Right renal pelvis (tissue), 4 donors: ENCODE data around the gene PPP4R4. TPM values are rescaled to one million over a fixed set of nuclear protein-coding genes. Genes with fewer than 3 reads are reported as not detected.

Experiments
- DNase-seq, 4 donors: peaks; one replicate each; pipeline ENCODE4 v3.0.0-alpha.2; 2013; ENCODE audit warnings: low read depth in 4 of 4, low spot score in 3 of 4, missing footprints in 1 of 4
- polyA plus RNA-seq, 4 donors: library from polyadenylated mRNA; unstranded; fragments of 120-200 nt; gene quantifications; one replicate each; pipeline ENCODE4 v1.2.1, GENCODE V29; 2013; ENCODE audit not compliant: insufficient read length in 4 of 4

Gene PPP4R4
- polyA plus RNA-seq, 4 donors: 0.15 to 0.29 (median 0.21) TPM

DNA sequence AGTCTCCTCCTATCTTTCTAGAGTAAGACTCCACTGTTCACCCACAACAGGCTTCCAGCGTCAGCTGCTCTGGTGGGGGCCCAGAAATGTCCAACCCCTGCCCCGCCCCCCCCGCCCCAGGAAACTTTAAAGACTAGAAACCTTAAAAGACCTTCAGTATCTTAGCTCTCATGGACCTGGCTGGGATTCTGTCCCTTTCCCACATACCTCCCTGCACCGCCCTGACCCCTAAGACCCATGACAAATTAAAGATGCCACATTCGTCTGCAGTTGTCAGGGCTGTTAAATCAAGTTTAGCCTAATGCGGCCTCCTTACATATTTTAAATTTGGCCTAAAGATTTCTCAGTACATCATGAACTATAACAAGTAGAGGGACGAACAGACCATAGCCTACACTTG, 129.0 kb downstream of the PPP4R4 start:
- DNase-seq: no peak

DNA sequence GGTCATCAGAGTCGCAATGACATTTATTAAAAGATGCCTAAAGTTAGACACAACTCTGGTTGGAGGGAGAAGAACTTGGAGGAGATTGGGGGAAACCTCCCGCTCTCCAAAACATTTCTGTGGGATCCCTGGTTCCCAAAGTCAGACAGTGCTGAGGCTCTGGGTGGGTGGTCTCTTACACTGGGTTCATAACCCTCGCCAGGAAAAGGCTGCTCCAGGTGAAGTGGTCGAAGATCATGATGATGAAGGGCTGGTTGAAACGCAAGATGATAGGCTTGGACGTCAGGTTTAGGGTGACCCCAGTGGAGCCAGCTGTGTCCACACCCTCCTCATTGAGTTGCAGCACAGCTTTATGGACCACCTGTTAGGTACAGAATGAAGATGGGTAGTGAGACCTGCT, 130.1 kb downstream of the PPP4R4 start:
- no peak for DNase-seq

DNA sequence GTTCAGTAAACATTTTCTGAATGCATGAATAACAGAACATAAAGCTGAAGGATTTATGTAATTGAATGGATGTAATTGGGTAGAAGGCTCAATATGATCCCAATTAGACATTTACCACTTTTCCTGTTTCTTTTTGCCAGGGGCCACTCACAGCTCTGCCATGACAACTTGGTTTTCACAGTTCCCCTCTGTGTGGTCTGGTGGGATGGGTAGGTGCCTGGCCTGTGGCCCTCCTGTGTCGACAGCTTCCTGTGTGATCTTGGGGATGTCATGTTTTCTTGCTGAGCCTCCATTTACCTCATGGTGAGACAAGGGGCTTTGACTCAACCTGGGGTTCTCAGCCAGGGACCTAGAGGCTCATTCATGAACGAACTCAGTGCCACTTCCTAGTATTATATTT, 131.5 kb downstream of the PPP4R4 start:
- no peak for DNase-seq

DNA sequence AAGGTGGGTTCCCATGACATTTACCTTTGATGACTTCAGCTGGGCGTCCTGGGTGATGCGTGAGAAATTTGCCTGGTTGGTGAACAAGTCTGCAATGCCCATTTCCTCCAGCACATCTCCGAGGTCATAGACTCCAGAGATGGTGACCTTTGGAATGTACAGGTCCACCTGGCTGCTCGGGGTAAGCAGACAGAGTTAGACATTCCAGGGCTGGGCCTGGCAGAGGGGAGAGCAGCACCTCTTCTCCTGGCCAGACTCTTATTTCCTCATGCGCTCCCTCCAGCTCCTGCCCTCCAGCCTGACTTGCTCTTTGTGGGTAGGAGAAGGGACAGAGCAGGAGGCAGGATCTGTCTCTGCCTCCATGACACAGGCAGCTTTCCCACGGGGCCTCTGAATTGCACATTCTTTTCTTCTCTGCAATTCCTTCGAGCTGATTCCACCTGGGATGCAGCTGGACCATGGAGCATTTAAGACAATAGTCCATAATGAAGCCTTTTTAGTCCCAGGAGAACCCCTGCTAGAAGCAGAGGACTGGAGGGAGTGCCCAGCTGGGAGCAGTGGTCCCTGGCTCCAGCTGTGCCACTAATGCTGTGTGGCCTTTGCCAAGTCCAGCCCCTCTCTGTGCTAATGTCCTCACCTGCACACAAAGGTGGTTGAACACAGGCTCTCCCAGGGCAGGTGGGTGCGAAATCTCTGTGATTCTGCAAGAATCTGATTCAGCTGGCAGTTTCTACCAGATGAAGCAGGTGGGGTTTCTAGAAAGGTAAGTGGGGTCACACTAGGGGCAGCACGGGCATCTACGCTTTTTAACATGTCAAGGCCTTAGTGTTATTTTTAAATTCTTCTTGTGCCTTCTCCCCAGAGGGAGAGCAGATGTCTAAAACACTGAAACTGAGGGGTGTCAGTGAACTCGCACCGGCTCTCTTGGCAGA, 132.2 kb downstream of the PPP4R4 start:
- DNase-seq: no peak

DNA sequence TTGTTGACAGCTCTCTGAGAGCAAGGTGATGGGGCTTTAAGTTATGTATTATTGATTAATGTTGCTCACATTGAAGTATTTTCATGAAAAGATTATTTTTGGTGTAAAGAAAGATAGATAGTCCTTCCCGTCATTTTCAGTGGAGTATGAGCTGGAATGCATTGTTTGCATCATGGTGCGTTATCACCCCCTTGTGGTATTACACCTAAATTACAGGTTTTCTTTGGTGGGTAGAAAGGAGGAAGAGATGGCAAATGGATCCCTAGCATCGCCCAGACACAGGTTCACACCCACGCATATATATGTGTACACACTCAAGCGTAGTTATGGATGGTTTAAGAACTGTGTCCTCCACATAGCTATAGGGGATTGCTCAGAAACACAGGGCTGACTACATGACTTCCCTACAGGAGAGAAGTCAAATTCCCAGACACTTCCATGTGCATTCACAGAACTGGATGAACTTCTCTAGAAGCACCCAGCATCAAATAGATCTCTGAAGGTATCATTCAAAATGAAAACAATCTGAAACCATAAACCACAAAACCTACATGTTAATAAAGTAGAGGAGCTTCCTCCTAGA, 133.4 kb downstream of the PPP4R4 start:
- no peak for DNase-seq

DNA sequence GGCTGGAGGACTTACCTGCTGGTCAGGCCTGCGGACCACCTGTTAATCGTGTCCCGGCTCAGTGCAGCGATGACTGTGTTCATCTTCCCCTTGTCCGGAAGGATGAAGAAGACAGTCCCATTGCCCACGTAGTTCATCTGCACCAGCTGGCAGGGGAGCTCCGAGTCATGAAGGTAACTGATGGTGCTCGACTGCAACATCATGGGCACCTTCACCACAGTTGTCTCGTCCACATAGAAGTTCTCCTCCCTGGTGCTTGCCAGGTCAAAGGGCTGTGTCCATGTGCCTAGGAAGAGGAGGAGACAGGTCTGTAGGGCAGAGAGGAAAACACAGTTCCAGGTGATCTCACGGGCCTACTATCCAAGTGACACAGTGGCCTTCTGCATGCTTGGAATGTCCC, 135.6 kb downstream of the PPP4R4 start:
- no peak for DNase-seq

DNA sequence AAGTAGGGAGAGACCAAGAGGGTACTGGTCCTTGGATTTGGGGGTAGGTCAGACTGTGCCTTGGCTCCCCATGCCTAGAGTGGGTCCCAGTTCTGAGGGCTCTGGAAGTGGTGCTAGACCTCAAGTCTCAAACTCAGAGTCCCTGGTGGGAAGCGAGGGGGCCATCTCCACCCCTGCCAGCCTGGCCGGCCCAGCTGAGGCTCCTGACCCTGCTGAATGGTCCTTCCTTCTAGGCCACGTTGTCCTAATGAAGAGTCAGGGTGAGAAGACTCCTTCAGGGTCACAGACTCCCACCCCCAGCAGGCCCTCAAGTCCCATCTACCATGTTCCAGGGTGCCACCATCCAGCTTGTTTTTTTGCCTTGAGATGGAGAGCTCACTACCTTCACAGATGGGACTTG, 136.1 kb downstream of the PPP4R4 start:
- DNase-seq: no peak

DNA sequence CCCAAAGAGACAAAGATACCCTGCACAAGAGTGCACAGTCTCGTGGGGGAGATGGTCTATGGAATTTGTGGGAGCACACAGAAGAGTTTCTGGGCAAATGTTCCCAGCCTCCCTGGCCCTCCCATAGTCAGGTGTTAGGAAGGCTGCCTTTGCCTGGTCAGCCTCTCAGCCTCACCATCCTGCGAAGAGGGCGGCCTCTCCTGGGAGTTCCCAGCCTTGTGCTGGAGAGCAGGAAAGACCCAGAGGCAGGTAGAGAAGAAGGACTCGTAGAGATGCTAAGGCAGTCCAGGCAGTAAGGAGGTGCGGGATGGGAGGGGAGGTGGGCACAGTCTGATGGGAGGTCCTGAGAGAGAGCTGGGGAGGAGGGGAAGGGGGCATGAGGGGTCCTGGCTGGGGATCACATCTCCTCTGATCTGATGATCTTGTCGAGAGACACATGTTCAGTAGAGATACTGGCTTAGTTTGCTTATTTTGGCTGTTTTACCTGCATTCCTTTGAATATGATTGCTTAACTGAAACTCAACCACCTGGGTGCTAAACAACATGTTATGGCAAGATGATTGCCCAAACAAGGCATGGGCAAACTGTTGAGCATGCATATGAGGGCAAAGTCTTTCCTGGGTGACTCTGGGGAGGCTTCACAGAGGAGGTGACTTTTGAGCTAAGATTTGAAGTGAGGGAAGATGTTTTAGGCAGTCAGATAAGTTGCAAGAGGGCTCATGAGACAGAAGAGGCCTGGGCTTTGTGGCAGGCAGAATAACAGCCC, 138.5 kb downstream of the PPP4R4 start:
- no peak for DNase-seq

DNA sequence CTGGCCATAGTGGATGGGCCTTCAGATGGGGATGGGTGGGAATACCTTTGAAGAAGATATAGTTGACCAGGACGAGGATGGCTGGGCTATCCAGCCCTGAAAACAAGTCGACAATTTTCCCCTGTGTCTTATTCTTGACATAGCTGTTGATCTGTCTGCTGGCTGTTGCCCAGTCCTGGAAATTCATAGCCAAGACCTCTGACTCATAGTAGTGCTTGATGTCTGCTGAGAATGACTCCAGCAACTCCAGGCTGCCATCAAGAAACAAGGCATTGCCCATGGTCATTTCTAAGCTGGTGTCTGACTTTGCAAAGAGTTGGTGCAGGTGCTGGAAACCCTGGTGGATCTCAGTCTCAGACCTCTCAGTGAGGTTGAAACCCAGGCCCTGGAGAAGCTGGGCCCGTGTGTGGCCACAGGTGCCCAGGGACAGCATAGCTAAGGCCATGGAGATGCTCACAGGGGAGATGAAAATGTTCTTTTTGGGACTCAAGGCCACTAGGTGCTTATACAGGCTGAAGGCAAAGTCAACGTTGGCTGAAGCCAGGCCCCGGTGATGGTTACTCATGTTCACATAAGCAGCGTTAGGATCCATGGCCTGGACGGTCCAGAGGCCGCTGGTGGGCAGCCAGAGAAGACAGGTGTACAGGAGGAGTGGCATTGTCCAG, 140.0 kb downstream of the PPP4R4 start:
- no peak for DNase-seq

DNA sequence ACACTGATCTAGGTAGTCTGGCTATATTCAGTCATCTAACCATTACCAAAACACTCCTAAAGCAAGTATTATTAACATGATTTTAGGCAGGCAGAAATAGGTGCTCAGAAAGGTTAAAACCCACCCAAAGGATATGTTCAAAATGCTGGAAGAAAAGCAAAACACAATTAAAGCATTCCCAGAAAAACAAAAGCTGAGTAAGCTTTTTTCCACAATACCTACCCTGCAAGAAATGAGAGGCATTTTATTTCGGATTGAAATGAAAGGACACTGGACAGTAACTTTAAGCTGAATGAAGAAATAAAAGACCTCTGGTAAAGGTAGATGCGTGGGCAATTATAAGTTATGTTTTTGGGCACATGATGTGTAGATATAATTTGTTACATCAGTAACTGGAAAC, 140.8 kb downstream of the PPP4R4 start:
- DNase-seq: no peak

DNA sequence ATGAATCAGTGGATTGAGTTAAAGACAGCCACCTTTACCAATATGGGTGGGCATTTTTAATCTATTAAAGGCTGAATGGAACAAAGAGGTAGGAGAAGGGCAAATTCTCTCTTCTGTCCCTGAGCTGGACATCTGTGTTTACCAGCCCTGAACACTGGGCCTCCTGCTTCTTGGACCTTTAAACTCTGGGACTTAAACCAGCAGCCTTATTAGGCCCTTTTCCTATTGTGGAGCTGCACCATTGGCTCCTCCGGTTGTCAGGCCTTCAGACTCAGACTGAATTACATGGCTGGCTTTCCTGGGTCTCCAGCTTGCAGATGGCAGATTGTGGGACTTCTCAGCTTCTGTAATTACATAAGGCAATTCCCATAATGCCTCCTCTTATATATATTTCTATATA, 142.6 kb downstream of the PPP4R4 start:
- DNase-seq: no peak

DNA sequence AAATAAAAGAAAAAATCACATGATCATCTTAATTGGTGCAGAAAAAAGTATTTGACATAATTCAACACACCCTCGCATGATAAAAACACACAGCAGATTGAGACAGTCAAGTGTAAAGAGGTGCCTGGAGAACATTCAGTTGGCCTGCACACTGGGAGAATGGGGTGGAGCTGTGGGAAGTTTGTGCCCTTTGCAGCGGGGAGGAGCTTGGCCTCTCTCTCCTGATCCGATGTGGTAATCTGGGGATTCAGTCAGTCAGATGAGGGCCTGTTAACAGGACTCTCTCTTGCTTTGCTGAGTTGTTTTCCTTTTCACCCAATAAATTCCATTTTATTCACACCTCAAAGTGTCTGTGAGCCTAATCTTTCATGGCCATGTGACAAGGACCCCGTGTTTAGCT, 143.1 kb downstream of the PPP4R4 start:
- no peak for DNase-seq

DNA sequence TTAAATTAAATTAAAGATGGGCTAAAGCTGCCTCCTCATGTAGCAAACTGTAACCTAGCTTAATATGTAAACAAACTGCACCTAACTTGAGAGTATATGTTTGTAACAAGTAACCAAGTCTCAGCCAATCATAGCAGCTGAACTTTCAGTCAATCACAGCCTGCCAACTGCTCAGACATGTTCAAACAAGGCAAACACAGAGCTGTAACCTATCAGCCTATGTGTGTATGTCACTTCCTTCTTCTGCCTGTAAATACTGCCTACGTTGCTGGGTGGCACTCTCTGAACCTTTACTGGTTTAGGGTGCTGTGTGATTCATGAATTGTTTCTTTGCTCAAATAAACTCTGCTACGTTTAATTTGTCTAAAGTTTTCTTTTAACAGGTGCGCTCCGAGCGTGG, 146.1 kb downstream of the PPP4R4 start:
- DNase-seq: no peak

DNA sequence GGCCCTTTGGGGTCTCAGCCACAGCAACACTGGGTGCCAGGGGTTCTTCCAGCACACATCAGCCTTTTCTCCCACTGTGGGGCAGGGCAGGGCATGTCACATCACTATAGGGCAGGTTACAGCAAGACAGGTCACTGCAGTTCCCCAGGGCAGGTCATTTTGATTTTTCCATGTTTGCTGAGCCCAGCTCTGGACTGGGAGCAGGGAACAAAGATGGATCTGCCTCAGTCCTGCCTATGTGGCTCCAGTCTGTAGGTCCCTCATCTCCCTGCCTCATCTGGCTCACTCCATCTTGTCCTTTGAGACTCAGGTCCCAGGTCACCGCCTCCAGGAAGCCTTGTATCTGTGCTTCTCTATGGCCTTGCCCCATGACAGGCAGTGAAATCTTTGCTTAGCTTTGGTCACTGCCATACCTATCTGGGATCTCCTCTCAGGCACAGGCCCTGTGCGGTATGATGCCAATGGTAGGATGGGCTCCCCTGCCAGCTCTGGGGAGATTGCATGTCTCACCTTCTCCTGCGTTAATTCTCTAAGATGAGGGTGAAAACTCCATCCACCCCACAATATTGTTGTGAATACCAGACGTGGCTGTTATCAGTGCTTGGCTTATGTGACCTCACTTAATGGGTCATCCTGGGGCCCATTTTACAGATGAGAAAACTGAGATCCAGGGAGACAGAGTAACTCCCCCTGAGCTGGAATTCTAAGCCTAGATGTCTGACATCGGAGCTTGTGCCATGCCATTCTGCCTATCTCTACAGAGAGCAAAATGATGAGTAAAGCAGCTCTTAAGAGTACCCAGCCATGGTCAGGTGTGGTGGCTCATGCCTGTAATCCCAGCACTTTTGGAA, 147.5 kb downstream of the PPP4R4 start:
- no peak for DNase-seq

DNA sequence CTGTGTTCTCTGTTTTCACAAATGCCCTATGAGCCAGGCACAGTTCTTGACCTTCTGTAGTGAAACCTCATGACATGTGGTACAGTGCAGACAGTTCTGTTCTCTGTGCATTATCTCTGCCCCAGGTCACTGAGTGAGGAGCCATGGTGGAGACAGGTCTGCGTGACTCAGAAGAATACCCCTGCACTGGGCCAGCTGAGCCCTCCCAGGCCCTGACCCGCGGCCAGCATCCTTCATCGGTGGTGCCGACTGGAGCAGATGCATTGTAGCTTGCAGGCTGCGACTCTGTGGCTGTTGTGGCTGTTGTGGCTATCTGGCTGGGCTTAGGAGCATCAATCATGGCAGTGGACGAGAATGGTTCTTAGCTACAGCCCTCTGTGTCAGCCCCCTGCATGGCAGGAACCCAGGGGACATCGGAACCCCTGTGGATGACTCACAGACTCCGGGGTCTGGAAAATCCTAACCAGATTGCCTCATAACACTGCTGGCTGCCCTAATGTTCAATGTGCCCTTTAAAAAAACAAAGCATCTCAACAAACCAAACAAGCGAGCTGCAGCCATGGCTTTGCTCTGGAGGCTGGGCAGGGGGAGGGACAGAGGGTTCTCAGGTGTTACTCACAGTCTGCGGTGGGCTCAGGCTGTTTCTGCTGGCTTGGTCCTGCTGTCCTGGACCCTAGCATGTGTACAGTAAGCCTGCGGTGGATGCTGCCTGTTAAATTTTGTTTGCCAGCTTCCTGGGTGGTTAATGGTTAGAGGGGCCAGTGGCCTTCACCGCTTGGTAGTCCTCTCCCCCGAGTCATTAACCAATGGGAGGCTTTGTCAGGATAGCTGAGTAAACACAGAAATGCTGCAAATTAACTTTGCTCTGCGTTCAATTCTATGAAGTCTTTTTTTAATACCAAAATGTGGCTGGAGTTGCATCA, 148.8 kb downstream of the PPP4R4 start, which contains the start of gene SERPINA6:
Gene SERPINA6 (minus strand): TSS at position 689 of the 923 bp plus-strand sequence. CDS start 8,688 bp downstream, outside the sequence.
- no peak for DNase-seq

DNA sequence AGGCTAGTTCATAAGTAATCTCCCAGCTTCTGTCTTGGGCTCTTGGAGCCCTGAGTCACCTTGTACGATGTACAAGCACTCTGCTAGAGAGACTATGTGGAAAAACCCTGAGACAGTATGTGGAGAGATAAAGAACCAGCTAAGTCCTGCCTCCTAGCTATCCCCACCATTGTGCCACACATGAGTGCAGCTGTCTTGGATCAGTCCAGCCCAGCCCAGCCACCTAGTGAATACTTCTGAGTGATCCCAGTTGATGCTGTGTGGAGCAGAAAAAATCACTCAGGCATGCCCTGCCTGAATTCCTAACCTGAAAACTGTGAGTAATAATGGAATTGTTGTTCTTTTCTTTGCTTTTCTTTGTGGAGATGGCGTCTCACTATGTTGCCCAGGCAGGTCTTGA, 154.1 kb downstream of the PPP4R4 start:
- no peak for DNase-seq
